ENCODE measurements around the gene BLZF1. TPM values are rescaled to one million over a fixed set of nuclear protein-coding genes. Genes with fewer than 3 reads are reported as not detected.

Gene BLZF1
- total RNA-seq, 1 experiment from 2014 or later: 14.3 TPM

DNA sequence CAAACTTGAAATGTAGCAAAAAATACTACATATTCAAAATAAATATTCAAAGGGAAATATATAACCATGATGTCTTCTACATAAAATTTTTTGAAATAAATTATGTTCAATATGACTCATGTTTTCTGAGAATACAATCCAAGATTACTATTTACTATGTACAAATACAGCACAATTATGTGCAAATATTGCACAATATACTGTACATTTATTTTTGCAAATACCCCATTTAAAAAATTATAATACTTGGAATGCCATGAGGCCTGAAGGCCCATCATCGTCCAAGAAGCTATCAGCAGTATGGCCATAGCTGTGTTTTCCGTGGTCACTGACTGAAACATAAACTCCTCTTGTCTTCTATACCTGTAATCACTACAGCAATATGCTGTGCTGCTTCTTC is 47.0 kb downstream of the BLZF1 start:
- no peaks in the 10 kb centered on the region for H3K9me3 ChIP-seq (ENCODE audit: control insufficient read depth, low read depth, low read length)
- no peak overlapping the region for H2BK120ac ChIP-seq (ENCODE audit: low read depth, low read length, poor library complexity, severe bottlenecking)
- no peak overlapping the region for H3K9ac ChIP-seq (ENCODE audit: extremely low read depth, insufficient read length, low read length)
- WGBS (ENCODE audit: extremely low coverage, insufficient read length, low lambda C conversion rate): no CpG with 5 or more reads among the region's 2 CpGs
- TF ChIP-seq, protein P1, sequence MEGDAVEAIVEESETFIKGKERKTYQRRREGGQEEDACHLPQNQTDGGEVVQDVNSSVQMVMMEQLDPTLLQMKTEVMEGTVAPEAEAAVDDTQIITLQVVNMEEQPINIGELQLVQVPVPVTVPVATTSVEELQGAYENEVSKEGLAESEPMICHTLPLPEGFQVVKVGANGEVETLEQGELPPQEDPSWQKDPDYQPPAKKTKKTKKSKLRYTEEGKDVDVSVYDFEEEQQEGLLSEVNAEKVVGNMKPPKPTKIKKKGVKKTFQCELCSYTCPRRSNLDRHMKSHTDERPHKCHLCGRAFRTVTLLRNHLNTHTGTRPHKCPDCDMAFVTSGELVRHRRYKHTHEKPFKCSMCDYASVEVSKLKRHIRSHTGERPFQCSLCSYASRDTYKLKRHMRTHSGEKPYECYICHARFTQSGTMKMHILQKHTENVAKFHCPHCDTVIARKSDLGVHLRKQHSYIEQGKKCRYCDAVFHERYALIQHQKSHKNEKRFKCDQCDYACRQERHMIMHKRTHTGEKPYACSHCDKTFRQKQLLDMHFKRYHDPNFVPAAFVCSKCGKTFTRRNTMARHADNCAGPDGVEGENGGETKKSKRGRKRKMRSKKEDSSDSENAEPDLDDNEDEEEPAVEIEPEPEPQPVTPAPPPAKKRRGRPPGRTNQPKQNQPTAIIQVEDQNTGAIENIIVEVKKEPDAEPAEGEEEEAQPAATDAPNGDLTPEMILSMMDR (conservative IDR thresholded peaks at IDR 0.05): no peak
- no peak overlapping the region for H4K91ac ChIP-seq (ENCODE audit: insufficient read length, low read depth, low read length)
- no peaks in the 10 kb centered on the region for H3K79me2 ChIP-seq (ENCODE audit: insufficient read depth, low read length)
- no peaks in the 10 kb centered on the region for H3K4me1 ChIP-seq (ENCODE audit: insufficient read depth, low read length)
- Mint-ChIP-seq H3K27ac (no peak overlapping the region), H3K36me3 (ENCODE audit: insufficient read depth in 1 of 3, low read depth in 3 of 3) (peaks cover 0 to 2% (median 0%) of the 10 kb centered on the region in 3 experiments; a peak in 1 of 7 replicates), H3K4me1 (no peaks in the 10 kb centered on the region), H3K9me3 (peaks cover 0 to 6% of the 10 kb centered on the region in 2 experiments; a peak in 2 of 5 replicates), H3K27me3 (ENCODE audit: low read depth) (no peaks in the 10 kb centered on the region; the same call in 1 of the 2 replicates), H3K4me3 (no peak overlapping the region)
- H4K5ac ChIP-seq (ENCODE audit: insufficient read length, low read depth, low read length): no peak overlapping the region
- H4K20me1 ChIP-seq (ENCODE audit: control insufficient read depth, insufficient read depth, insufficient read length): no peaks in the 10 kb centered on the region
- H2BK12ac ChIP-seq (ENCODE audit: insufficient read length, low read depth, low read length): no peak overlapping the region
- H3T11ph ChIP-seq (ENCODE audit: low read length): no peak overlapping the region
- no peaks in the 10 kb centered on the region for H3K23me2 ChIP-seq (ENCODE audit: insufficient read length, low read depth, low read length, poor library complexity, severe bottlenecking)
- no peaks in the 10 kb centered on the region for H3K79me1 ChIP-seq (ENCODE audit: insufficient read depth, low read depth, low read length, poor library complexity, severe bottlenecking)
- no peak overlapping the region for H3K4ac ChIP-seq (ENCODE audit: low read depth, low read length)
- no peak overlapping the region for H2BK20ac ChIP-seq (ENCODE audit: low read depth, low read length, poor library complexity, severe bottlenecking)
- no peak overlapping the region for H3K23ac ChIP-seq (ENCODE audit: insufficient read length, low read depth, low read length)
- no peak overlapping the region for H3K56ac ChIP-seq (ENCODE audit: insufficient read length, low read depth, low read length)
- H3K14ac ChIP-seq (ENCODE audit: insufficient read depth, low read length): no peak overlapping the region
- DNase-seq: no peak
- no peak overlapping the region for H3K18ac ChIP-seq (ENCODE audit: insufficient read length, low read depth, low read length)
- H2BK5ac ChIP-seq (ENCODE audit: insufficient read length, low read length): no peak overlapping the region
- no peak overlapping the region for H3K4me2 ChIP-seq (ENCODE audit: insufficient read depth, insufficient read length, low read length)
- no peak overlapping the region for H3K27ac ChIP-seq (ENCODE audit: insufficient read length, low read depth, low read length)
- no peaks in the 10 kb centered on the region for H3K27me3 ChIP-seq (ENCODE audit: insufficient read depth, low read length)
- no peak overlapping the region for H2AFZ ChIP-seq (ENCODE audit: low read length)
- H2BK15ac ChIP-seq (ENCODE audit: low read depth, low read length): no peak overlapping the region
- H2AK5ac ChIP-seq (ENCODE audit: insufficient read length, low read length): no peak overlapping the region
- no peak overlapping the region for H4K8ac ChIP-seq (replicated peaks; ENCODE audit: insufficient read length, low read depth, low read length)
